Activated CD8-positive, alpha-beta memory T cell treated with anti-CD3 and anti-CD28 coated beads for 4 hours (primary cell): ENCODE data around the gene NKAIN1.
"Not testable (repeated sequence)": the region's sequence is repeated elsewhere in the genome, so short reads cannot be mapped to it uniquely, and the experiment has no call there.

Experiments used
- DNase-seq, 2 donors: peaks; one replicate each; pipeline ENCODE4 v3.0.0-alpha.2; 2020; ENCODE audit warnings: low read depth in 2 of 2

The NKAIN1 gene

DNA sequence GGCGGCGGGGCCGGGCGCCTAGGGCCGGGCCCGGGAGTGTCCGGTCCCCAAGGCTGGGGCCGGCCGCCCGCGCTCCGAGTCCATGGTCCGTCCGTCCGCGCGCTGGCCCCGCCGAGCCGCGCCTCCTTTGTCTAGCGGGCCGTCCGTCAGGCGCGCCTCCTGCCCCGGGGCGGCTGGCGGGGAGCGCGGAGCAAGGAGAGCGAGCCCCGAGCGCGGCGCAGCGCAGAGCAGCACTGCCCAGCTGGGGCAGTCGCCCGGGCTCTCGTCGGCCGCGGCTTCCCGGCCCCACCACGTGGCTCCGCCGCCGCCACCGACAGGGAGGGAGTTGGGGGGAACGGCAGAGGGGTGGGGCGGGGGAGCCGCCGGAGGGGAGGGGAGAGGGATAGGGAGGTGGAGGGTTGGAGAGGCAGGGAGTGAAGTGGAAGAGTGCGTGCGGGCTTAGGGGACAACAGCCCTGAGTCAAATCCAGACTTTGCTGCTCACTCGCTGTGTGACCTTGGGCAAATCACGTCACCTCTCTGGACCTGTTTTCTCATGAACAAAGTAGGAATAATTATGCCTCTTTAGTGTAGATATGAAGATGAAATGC lies at the start of gene NKAIN1:
Gene NKAIN1 (minus strand): TSS at position 235 of the 589 bp plus-strand sequence. CDS start 340 bp downstream, outside the sequence.
- no peak for DNase-seq

DNA sequence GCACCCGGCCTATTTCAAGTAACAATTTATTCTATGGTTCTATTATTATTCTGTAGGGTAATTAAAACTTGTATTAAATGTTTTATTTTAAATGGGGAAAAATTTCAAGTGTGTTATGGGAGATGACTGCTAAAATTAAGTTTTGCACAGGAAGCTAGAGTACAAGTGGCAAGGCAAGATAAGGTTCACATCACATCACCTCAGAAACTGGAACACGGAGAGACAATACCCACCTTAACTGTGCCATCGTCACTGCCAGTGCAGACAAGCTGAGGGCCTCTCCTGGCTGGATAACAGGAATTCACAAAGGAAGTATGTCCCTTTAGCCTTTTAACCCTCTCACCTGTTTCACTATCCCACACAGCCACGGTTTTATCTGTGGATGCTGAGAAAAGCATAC lies 49.3 kb upstream of the NKAIN1 start:
- DNase-seq = no peak

- DNase-seq = not testable (repeated sequence)
Observed at GRCh38 chr1:31287791-31288190, 48.1 kb upstream of the NKAIN1 start.

GRCh38 chr1:31282426-31282825 lies 42.7 kb upstream of the NKAIN1 start:
- DNase-seq = not testable (repeated sequence)

GRCh38 chr1:31273619-31274018 lies 33.9 kb upstream of the NKAIN1 start:
- DNase-seq = no peak

DNA sequence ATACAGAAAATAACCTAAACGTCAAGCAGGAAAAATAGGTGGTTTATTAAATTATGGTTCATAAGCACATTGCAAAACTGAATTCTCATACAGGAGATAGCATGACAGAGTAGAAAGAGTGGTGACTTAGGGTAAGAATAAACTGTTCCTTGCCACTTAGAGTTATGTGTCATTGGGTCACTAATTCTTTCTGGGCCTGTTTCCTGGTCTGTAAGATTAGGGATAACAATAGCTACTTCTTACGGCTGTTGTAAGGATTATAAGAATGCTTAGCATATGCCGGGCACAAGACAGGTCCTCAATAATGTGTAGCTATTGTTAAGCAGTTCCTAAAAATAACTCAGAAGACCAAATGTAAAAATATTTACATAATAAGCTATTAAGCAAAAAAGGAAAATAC lies 32.7 kb upstream of the NKAIN1 start:
- DNase-seq = no peak

DNA sequence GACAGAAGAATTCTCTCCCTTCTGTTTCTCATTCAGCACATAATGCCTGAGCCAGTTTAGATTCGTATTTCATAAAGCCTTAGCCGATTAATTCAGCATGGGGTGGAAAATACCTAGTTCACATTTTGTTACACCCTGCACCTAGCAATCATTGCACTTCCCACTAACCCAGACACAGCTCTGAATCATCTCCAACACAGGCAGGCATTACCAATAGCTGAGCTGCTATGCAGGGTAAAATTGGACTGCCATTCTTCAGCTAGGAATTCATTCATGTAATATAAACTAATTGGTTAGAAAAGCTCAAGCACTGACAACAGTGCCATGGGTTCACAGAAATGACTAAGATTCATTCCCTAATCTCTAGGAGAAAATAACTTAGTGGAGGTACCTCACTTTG lies 26.9 kb upstream of the NKAIN1 start:
- no peak for DNase-seq

- DNase-seq = no peak
Observed at GRCh38 chr1:31264790-31265386, 25.2 kb upstream of the NKAIN1 start.

- no peak for DNase-seq
Observed at GRCh38 chr1:31263408-31263807, 23.7 kb upstream of the NKAIN1 start.

DNA sequence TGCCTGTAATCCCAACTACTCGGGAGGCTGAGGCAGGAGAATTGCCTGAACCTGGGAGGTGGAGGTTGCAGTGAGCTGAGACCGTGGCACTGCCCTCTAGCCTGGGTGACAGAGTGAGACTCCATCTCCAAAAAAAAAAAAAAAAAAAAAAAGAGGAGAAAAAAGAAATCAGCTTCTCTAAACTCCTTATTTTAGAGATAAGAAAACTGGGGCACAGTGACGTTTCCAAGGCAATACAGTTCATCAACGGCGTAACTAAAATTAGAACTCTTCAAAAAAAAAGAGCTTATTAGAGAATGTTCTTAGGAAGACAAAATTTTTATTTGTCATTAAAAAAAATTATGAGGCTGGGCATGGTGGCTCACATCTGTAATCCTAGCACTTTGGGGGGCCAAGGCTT lies 22.7 kb upstream of the NKAIN1 start:
- DNase-seq = not testable (repeated sequence)

DNA sequence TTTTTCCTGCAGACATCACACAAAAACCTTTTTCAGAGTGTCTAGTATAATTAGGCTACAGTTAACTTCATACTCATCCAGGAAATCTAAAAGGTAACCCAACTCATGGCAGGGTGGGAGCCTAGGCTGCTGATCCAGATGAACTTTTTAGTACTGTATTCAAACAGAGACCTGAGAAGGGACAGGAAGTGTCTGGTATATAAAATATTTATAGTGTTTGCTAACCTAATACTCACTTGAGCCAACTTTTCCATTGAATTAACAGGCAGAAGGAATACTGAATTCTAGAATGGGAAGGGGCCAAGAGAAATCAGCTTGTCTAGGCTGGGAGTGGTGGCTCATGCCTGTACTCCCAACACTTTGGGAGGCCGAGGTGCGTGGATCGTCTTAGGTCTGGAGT lies 22.2 kb upstream of the NKAIN1 start:
- DNase-seq = no peak

- DNase-seq = no peak
Observed at GRCh38 chr1:31259746-31260145, 20.1 kb upstream of the NKAIN1 start.

DNA sequence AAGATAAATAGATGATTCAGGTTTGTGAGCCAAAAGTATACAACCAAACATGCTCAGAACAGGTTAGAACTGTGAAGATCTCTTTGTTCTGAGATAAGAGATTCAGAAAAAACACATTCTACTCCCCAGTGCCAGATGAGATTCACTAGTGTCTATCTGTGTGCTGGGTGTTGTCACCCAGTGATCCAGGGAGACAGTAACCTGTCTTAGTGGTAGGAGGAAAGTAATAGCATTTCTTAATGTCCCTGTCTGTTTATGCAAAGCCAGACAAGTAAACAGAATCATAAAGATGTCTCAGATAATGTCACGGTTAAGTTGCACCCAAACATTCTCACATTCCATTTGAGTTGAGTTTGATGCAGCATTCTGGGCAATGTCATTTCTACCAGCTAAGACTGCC lies 18.9 kb upstream of the NKAIN1 start:
- no peak for DNase-seq

- DNase-seq = no peak
Observed at GRCh38 chr1:31257213-31257612, 17.5 kb upstream of the NKAIN1 start.

GRCh38 chr1:31249854-31250253 lies 10.2 kb upstream of the NKAIN1 start:
- DNase-seq = no peak

- no peak for DNase-seq
Observed at GRCh38 chr1:31248276-31248675, 8.6 kb upstream of the NKAIN1 start.

- no peak for DNase-seq
Observed at GRCh38 chr1:31244326-31244725, 4.6 kb upstream of the NKAIN1 start.

GRCh38 chr1:31243501-31244286 lies 4.0 kb upstream of the NKAIN1 start:
- DNase-seq = no peak

DNA sequence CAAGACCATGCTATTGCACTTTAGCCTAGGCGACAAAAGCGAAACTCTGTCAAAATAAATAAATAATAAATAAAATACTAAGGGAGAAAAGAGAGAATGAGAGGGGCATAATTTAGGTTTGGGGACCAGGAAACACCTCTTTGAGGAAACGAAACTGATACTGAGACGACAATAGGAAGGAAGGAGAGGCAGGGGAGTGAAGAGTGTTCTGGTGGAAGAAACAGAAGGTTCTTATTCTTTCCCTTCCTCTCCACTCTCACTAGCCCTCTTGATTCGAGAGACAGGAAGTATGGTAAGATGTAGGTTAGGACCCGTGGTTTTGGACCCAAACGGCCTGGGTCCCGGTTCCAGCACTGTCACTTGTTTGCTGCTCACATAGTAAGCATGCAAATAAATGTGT lies 1.6 kb upstream of the NKAIN1 start:
- no peak for DNase-seq

DNA sequence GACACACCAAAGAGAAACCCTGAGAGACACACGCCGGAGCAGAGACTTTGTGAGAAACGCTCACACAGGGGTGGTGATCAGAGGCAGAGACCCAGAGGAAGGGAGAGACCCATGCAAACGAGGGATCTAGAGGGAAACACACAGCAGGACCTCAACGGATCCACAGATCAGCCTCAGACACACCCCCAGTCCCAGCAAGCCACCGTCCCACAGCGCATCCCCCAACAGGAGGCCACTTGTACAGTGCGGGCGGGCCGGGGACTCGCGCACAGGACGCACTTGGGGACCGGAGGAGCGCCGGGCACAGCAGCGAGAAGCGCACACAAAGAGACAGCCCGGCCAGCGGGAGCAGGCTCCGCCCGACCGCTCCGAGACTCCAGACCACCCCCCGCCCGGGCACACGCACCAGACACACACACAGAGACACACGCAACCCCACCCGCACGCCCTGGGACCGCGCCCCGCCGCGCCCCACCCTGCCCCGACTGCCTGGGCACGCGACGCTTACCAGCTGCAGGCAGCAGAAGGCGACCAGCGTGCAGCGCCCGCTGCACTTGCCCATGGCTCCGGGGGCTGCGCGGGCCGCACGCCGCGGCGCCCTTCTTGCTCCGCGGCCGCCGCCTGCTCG lies 587 bp downstream of the NKAIN1 start:
- DNase-seq = no peak

- no peak for DNase-seq
Observed at GRCh38 chr1:31238612-31238985, 1.1 kb downstream of the NKAIN1 start.

DNA sequence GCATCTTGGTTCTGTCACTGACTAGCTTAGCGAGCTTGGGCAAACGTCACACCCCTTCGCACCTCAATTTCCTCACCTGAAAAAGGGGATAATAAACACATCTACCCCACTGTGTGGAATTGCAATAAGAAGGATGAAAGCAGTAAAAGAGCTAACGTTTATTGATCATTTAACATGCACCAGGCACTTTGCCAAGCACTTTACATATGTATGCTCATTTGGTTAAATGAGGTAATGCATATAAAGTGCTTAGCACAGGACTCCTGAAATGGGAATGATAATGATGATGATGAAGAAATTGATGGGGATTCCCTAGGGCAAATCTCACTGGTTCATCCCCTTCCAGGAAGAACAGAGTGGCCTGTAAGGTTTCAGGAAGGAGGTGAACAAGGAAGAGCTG lies 4.8 kb downstream of the NKAIN1 start:
- no peak for DNase-seq
